HL-60 (cell line): ENCODE measurements around the gene DSG3.

Experiments used
- CTCF ChIP-seq: IDR thresholded peaks from one replicate; pipeline ENCODE4 v1.5.1; 2011; ENCODE audit warnings: low read length, control low read depth, inconsistent platforms; ENCODE audit not compliant: insufficient read depth
- GABPA ChIP-seq: IDR thresholded peaks from 2 replicates; pipeline ENCODE4 v1.6.1; 2012; ENCODE audit warnings: low read depth
- POLR2AphosphoS5 ChIP-seq: IDR thresholded peaks from 2 replicates; pipeline ENCODE4 v1.6.1; 2012; ENCODE audit warnings: low read depth
- REST ChIP-seq: IDR thresholded peaks from 2 replicates; pipeline ENCODE4 v1.6.1; 2012; ENCODE audit warnings: low read depth; ENCODE audit not compliant: insufficient replicate concordance
- SPI1 ChIP-seq: IDR thresholded peaks from 2 replicates; pipeline ENCODE4 v1.6.1; 2012; ENCODE audit warnings: low read depth, mild to moderate bottlenecking, borderline replicate concordance

GRCh38 chr18:31446854-31447253 is 687 bp upstream of the DSG3 start:
- TF ChIP-seq GABPA (no peak), REST (no peak), CTCF (no peak), POLR2AphosphoS5 (no peak), SPI1 (no peak)
